H1 (cell line): ENCODE data around the gene CD34. TPM values are rescaled to one million over a fixed set of nuclear protein-coding genes. Genes with fewer than 3 reads are reported as not detected.
A peak's percentile ranks its signal among the peaks of the same experiment; 100 is the strongest.

Experiments used
- CTCF ChIA-PET: fragments of 300-600 bp; sonication (Branson Sonifier 250); formaldehyde crosslinking; loops from one replicate; lab custom pipeline; 2021; ENCODE audit not compliant: partially characterized antibody; lab: Charles Lee
- POLR2A ChIA-PET: fragments of 300-600 bp; sonication (Branson Sonifier 250); formaldehyde crosslinking; loops from one replicate; lab custom pipeline; 2021; ENCODE audit warnings: inconsistent platforms; ENCODE audit not compliant: partially characterized antibody; lab: Charles Lee
- DNase-seq, 2 experiments: peaks; one replicate each; pipeline versions ENCODE4 v3.0.0 to v3.0.0-alpha.2; 2010 to 2022; ENCODE audit warnings: low spot score in 2 of 2, low read depth in 1 of 2, mixed read lengths in 1 of 2
- FAIRE-seq: peaks from 2 replicates; lab custom pipeline; 2011; peaks lifted over from hg19 to GRCh38; lab: Jason Lieb, UNC
- H2AFZ ChIP-seq: 2 replicates; pipeline ENCODE4 v1.8.1; 2012; ENCODE audit warnings: low read length, inconsistent platforms
- H2AK5ac ChIP-seq: 2 replicates; pipeline ENCODE4 v1.6.1; 2013; ENCODE audit warnings: low read depth, low read length
- H2BK120ac ChIP-seq: replicated peaks from 2 replicates; pipeline ENCODE3; 2013; ENCODE audit warnings: low read depth, low read length, inconsistent platforms
- H2BK12ac ChIP-seq: 2 replicates; pipeline ENCODE4 v1.6.1; 2013; ENCODE audit warnings: low read depth, low read length
- H2BK15ac ChIP-seq: 2 replicates; pipeline ENCODE4 v1.6.1; 2013; ENCODE audit warnings: low read length
- H2BK20ac ChIP-seq: 2 replicates; pipeline ENCODE4 v1.6.1; 2013; ENCODE audit warnings: low read length
- H2BK5ac ChIP-seq: 2 replicates; pipeline ENCODE4 v1.6.1; 2013; ENCODE audit warnings: low read depth, low read length
- H3K14ac ChIP-seq: 2 replicates; pipeline ENCODE4 v1.6.1; 2013; ENCODE audit warnings: inconsistent platforms; ENCODE audit not compliant: insufficient read length
- H3K18ac ChIP-seq: 2 replicates; pipeline ENCODE4 v1.6.1; 2013; ENCODE audit warnings: low read length; ENCODE audit errors: extremely low read depth
- H3K23ac ChIP-seq: 2 replicates; pipeline ENCODE4 v1.6.1; 2013; ENCODE audit warnings: inconsistent platforms; ENCODE audit not compliant: insufficient read length
- H3K23me2 ChIP-seq: 2 replicates; pipeline ENCODE4 v1.6.1; 2013; ENCODE audit warnings: low read depth, low read length
- H3K27ac ChIP-seq: 2 replicates; pipeline ENCODE4 v1.6.1; 2011; ENCODE audit warnings: low read depth, low read length, inconsistent platforms
- H3K27me3 ChIP-seq, 4 experiments: replicated peaks in 1 of 4; 1 replicate in 1 of 4; 2 replicates in 3 of 4; pipeline versions ENCODE4 v1.6.1 to v1.8.1; 2011 to 2013; ENCODE audit warnings: low read length in 3 of 4, mild to moderate bottlenecking in 3 of 4, inconsistent platforms in 2 of 4, mixed read lengths in 2 of 4, moderate library complexity in 1 of 4; ENCODE audit not compliant: control insufficient read depth in 3 of 4, insufficient read depth in 3 of 4; ENCODE audit errors: extremely low read depth in 1 of 4
- H3K36me3 ChIP-seq, 4 experiments: 2 replicates each; pipeline versions ENCODE4 v1.6.1 to v1.8.1; 2011 to 2013; ENCODE audit warnings: mild to moderate bottlenecking in 4 of 4, low read length in 3 of 4, moderate library complexity in 2 of 4, control low read depth in 1 of 4, inconsistent platforms in 1 of 4; ENCODE audit not compliant: insufficient read depth in 4 of 4, control insufficient read depth in 2 of 4
- H3K4ac ChIP-seq: replicated peaks from 2 replicates; pipeline ENCODE3; 2013; ENCODE audit warnings: low read length, low read depth, mixed read lengths, inconsistent platforms; ENCODE audit not compliant: insufficient read length
- H3K4me1 ChIP-seq, 4 experiments: replicated peaks in 1 of 4; 1 replicate in 1 of 4; 2 replicates in 3 of 4; pipeline versions ENCODE4 v1.6.1 to v1.8.1; 2011 to 2013; ENCODE audit warnings: low read length in 3 of 4, inconsistent platforms in 2 of 4, mixed read lengths in 1 of 4; ENCODE audit not compliant: insufficient read depth in 4 of 4, control insufficient read depth in 3 of 4
- H3K4me2 ChIP-seq, 2 experiments: 2 replicates each; pipeline versions ENCODE4 v1.6.1 to v1.8.1; 2011 to 2013; ENCODE audit warnings: low read depth in 2 of 2, low read length in 2 of 2, control low read depth in 1 of 2, inconsistent platforms in 1 of 2, mild to moderate bottlenecking in 1 of 2; ENCODE audit not compliant: insufficient read depth in 1 of 2
- H3K4me3 ChIP-seq, 4 experiments: fragments of 200-600, 300-600 bp in 1 of 4; sonication (generic), shearing (Covaris generic), sonication (Bioruptor Twin) in 1 of 4; 2 replicates each; pipeline versions ENCODE4 v1.5.1 to v1.8.1; 2011 to 2016; ENCODE audit warnings: low read length in 4 of 4, low read depth in 3 of 4, control low read depth in 2 of 4, inconsistent platforms in 2 of 4, mild to moderate bottlenecking in 2 of 4, mixed read lengths in 1 of 4, moderate library complexity in 1 of 4; ENCODE audit not compliant: insufficient read depth in 2 of 4; ENCODE audit errors: extremely low read depth in 1 of 4
- H3K56ac ChIP-seq: replicated peaks from 2 replicates; pipeline ENCODE3; 2013; ENCODE audit warnings: low read depth, mild to moderate bottlenecking, mixed read lengths, low read length, inconsistent platforms; ENCODE audit not compliant: insufficient read length
- H3K79me1 ChIP-seq: 2 replicates; pipeline ENCODE4 v1.6.1; 2013; ENCODE audit warnings: low read depth, low read length, control low read depth
- H3K79me2 ChIP-seq, 2 experiments: 2 replicates each; pipeline versions ENCODE4 v1.6.1 to v1.8.1; 2012 to 2013; ENCODE audit warnings: low read length in 2 of 2, mild to moderate bottlenecking in 2 of 2, inconsistent platforms in 1 of 2; ENCODE audit not compliant: insufficient read depth in 2 of 2, control insufficient read depth in 1 of 2
- H3K9ac ChIP-seq, 4 experiments: replicated peaks in 1 of 4; 1 replicate in 1 of 4; 2 replicates in 3 of 4; pipeline versions ENCODE4 v1.6.1 to v1.8.1; 2011 to 2013; ENCODE audit warnings: low read depth in 3 of 4, low read length in 3 of 4, control low read depth in 2 of 4, mild to moderate bottlenecking in 2 of 4, moderate library complexity in 2 of 4, inconsistent platforms in 1 of 4; ENCODE audit errors: extremely low read depth in 1 of 4
- H3K9me3 ChIP-seq, 2 experiments: 2 replicates each; pipeline versions ENCODE4 v1.6.1 to v1.8.1; 2012 to 2013; ENCODE audit warnings: mild to moderate bottlenecking in 2 of 2, moderate library complexity in 2 of 2, control low read depth in 1 of 2, inconsistent platforms in 1 of 2, low read depth in 1 of 2, low read length in 1 of 2, mixed read lengths in 1 of 2; ENCODE audit not compliant: insufficient read depth in 2 of 2
- H4K20me1 ChIP-seq, 2 experiments: replicated peaks in 1 of 2; 2 replicates each; pipeline versions ENCODE3 to v1.8.1; 2011 to 2013; ENCODE audit warnings: inconsistent platforms in 2 of 2, low read length in 2 of 2, mild to moderate bottlenecking in 1 of 2; ENCODE audit not compliant: insufficient read depth in 2 of 2, control insufficient read depth in 1 of 2
- H4K5ac ChIP-seq: 2 replicates; pipeline ENCODE4 v1.6.1; 2013; ENCODE audit warnings: low read length, low read depth, mixed read lengths, inconsistent platforms; ENCODE audit not compliant: insufficient read length
- H4K8ac ChIP-seq: 2 replicates; pipeline ENCODE4 v1.8.0; 2013; ENCODE audit warnings: mild to moderate bottlenecking, moderate library complexity, low read length, inconsistent platforms; ENCODE audit not compliant: insufficient read depth; ENCODE audit errors: extremely low read depth
- H4K91ac ChIP-seq: replicated peaks from 2 replicates; pipeline ENCODE3; 2013; ENCODE audit warnings: low read length, mixed read lengths, inconsistent platforms; ENCODE audit not compliant: insufficient read length
- ASH2L ChIP-seq: fragments of 200-600, 300-600 bp; sonication (generic); IDR thresholded peaks from one replicate; pipeline ENCODE4 v1.7.1; 2017; ENCODE audit warnings: low read length
- BCL11A ChIP-seq, 2 experiments: IDR thresholded peaks; one replicate each; pipeline ENCODE4 v1.6.1; 2011; ENCODE audit warnings: low read depth in 2 of 2, low read length in 2 of 2, mild to moderate bottlenecking in 2 of 2
- CBX8 ChIP-seq: fragments of 300-800, 300-1000 bp; sonication (generic); IDR thresholded peaks from 2 replicates; pipeline ENCODE4 v1.7.1; 2016; ENCODE audit warnings: low read depth, low read length, borderline replicate concordance
- CHD1 ChIP-seq: IDR thresholded peaks from 2 replicates; pipeline ENCODE4 v1.6.1; 2012; ENCODE audit warnings: low read depth, low read length, improper control_type of control experiment
- EZH2 ChIP-seq: fragments of 200-600 bp; sonication (generic); IDR thresholded peaks from 2 replicates; pipeline ENCODE4 v1.7.1; 2012; ENCODE audit warnings: low read depth, mild to moderate bottlenecking, moderate library complexity, low read length, inconsistent platforms; ENCODE audit not compliant: severe bottlenecking
- GABPA ChIP-seq: IDR thresholded peaks from 2 replicates; pipeline ENCODE4 v1.6.1; 2011; ENCODE audit warnings: mild to moderate bottlenecking, low read length, moderate library complexity, borderline replicate concordance; ENCODE audit not compliant: insufficient read depth
- MAX ChIP-seq: IDR thresholded peaks from 2 replicates; pipeline ENCODE4 v1.6.1; 2012; ENCODE audit warnings: inconsistent platforms
- RBBP5 ChIP-seq: IDR thresholded peaks from 2 replicates; pipeline ENCODE4 v1.7.1; 2012; ENCODE audit warnings: low read depth, mild to moderate bottlenecking, inconsistent platforms, low read length, moderate library complexity, borderline replicate concordance
- RFX5 ChIP-seq: IDR thresholded peaks from 2 replicates; pipeline ENCODE4 v1.6.1; 2011; ENCODE audit warnings: low read depth, low read length, improper control_type of control experiment, borderline replicate concordance
- TAF7 ChIP-seq: optimal IDR thresholded peaks from 2 replicates; pipeline ENCODE3; 2011; ENCODE audit warnings: low read depth, mild to moderate bottlenecking, inconsistent platforms, low read length, moderate library complexity, borderline replicate concordance
- TBP ChIP-seq: IDR thresholded peaks from 2 replicates; pipeline ENCODE4 v1.6.1; 2011; ENCODE audit warnings: low read depth, low read length, improper control_type of control experiment
- ZNF274 ChIP-seq: IDR thresholded peaks from 2 replicates; pipeline ENCODE4 v1.7.0; 2012; ENCODE audit warnings: low read length, borderline replicate concordance; ENCODE audit errors: extremely low read depth
- WGBS, 2 experiments: shearing (Covaris generic) in 1 of 2; methylation state at CpG; one replicate each; pipeline versions ENCODE4 v1.1.6 to v1.1.7; 2013 to 2015; ENCODE audit warnings: low lambda C conversion rate in 2 of 2, mixed read lengths in 2 of 2, inconsistent platforms in 1 of 2, low coverage in 1 of 2, missing lambda C conversion rate in 1 of 2; ENCODE audit not compliant: insufficient replicate concordance in 2 of 2, insufficient coverage in 1 of 2, insufficient read length in 1 of 2; ENCODE audit errors: extremely low coverage in 1 of 2, missing lambda C conversion rate in 1 of 2; 5-methylcytosine and 5-hydroxymethylcytosine counted together
- polyA plus RNA-seq, 7 experiments: library from polyadenylated mRNA; depleted of rRNA in 3 of 7; stranded (reverse) in 5 of 7; unstranded in 2 of 7; fragments of >200 nt in 5 of 7; fragments of 200-250 nt in 2 of 7; gene quantifications; 1 replicate in 5 of 7; 2 replicates in 1 of 7; 4 replicates in 1 of 7; pipeline versions ENCODE4 v1.2.1 to v1.2.3, GENCODE V29; 2011 to 2013; ENCODE audit warnings: missing spikeins in 2 of 7, mixed read lengths in 2 of 7
- total RNA-seq: library from RNA; stranded (reverse); fragmentation: NEBNext Ultra II Directional; extraction: Animal tissue kit (Norgen Biotek cat#: 25700); gene quantifications from 2 replicates; pipeline ENCODE4 v1.2.1, GENCODE V29; 2021

CD34 gene
- total and polyA plus RNA-seq, 2 of the 8 experiments (the other 6 are each of a cell fraction or from before 2014, with no cell fraction given): 0.39 to 0.54 TPM

DNA sequence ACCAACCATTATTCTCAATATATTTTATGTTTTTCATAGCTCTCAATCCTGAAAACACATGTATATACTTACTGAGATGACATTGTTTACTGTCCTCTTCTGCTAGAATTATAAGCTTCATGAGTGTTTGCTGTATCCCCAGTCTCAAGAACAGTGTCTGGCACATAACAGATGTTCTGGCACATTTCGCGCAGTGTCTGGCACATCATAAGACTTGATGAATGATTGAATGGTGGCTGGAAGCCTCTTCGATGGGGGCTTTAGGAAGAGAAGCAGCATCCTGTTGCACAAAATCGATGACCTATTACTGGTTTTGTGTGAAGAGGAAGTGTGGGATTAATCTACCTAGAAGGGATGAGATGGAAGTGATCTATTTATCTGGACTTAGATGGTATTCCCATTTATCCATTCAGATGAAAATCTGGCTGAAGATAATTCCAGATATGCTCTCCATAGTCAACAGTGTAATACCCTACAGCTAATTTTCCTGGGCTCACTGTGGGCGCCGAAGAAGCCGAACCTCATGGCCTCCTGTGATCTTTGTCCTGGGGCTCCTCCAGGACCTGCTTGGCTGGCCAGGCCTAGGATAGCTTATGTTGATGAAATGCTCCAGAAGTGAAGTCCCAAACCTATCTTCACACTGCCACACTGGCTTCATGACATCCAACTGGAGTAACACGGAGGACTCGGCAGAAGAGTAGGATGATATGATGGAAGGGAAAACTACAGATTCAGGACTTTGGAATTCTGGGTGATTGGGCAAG lies 26.5 kb downstream of the CD34 start:
- H3K4me1 ChIP-seq: no peaks in the 10 kb centered on the region; a peak in 1 of 7 replicates
- no peak overlapping the region for H3K14ac ChIP-seq
- no peaks in the 10 kb centered on the region; a peak in 1 of 7 replicates for H3K27me3 ChIP-seq
- H3K56ac ChIP-seq: no peak overlapping the region
- no peaks in the 10 kb centered on the region for H3K79me1 ChIP-seq
- no peak overlapping the region for H2BK5ac ChIP-seq
- H4K5ac ChIP-seq: no peak overlapping the region
- no peak overlapping the region for H3K9ac ChIP-seq
- no peak overlapping the region for H4K91ac ChIP-seq
- H3K18ac ChIP-seq: no peak overlapping the region
- no peak overlapping the region for H4K8ac ChIP-seq
- no peak overlapping the region for H3K4ac ChIP-seq
- no peak overlapping the region for H2AK5ac ChIP-seq
- FAIRE-seq: no peak
- H4K20me1 ChIP-seq: no peaks in the 10 kb centered on the region
- CTCF ChIA-PET: interaction anchor here (0.6 to 10.0 kb wide), 45 partner anchors 9 to 245 kb away, joined by 3 to 223 read pairs (median 7); no protein-coding TSS in a partner anchor
- no peaks in the 10 kb centered on the region for H3K9me3 ChIP-seq
- H3K4me3 ChIP-seq: no peak overlapping the region
- H3K23me2 ChIP-seq: no peaks in the 10 kb centered on the region
- POLR2A ChIA-PET: interaction anchor here (2.3 kb wide), 1 partner anchor 79 kb away, joined by 10 read pairs; no protein-coding TSS in a partner anchor
- no peak overlapping the region for H3K27ac ChIP-seq
- WGBS, 2 experiments: 96% methylated on average over 9 of the region's 9 CpGs; no CpG with 5 or more reads in 1 of the 2 experiments
- H3K36me3 ChIP-seq: no peaks in the 10 kb centered on the region
- no peak overlapping the region for H2BK15ac ChIP-seq
- no peak for DNase-seq
- no peak overlapping the region for H2BK20ac ChIP-seq
- no peaks in the 10 kb centered on the region for H3K79me2 ChIP-seq
- peak overlapping the region; percentile 74 for H2AFZ ChIP-seq
- no peak overlapping the region for H3K23ac ChIP-seq
- no peak overlapping the region for H3K4me2 ChIP-seq
- H2BK12ac ChIP-seq: no peak overlapping the region
- no peak overlapping the region for H2BK120ac ChIP-seq
- TF ChIP-seq CHD1 (no peak), ASH2L (no peak), BCL11A (IDR thresholded peaks at IDR 0.05; ENCODE audit: low read depth in 2 of 2, low read length in 2 of 2) (no peak), GABPA (no peak), TBP (no peak), EZH2 (no peak), MAX (no peak), RBBP5 (no peak), CBX8 (no peak), TAF7 (no peak), RFX5 (no peak), ZNF274 (no peak)
